GM19438 (cell line): Measurements from ENCODE around the gene DLGAP1.

Experiments used
- ATAC-seq: cut with Tn5 transposase; IDR thresholded peaks from one replicate; pipeline ENCODE4 v1.9.1; 2021; ENCODE audit warnings: low read depth; ENCODE audit not compliant: unreplicated experiment

DLGAP1 gene

DNA sequence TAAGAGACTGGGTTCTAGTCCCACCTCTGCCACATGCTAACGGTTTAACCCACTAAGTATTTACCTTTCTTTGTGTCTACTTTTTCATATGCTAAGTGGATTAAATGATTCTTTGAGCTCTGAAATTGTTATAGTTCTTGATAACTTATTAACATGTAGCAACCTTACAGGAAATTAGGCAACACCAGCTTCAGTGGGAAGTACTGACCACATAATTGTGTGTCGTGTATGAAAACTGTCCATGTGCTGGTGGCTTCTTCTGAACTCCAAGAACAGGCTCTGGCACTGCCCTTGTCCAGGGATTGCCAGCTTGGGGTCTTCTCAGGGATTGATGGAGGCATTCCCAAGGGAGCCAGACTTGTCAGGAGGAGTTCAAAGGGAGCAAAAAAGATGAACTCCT, 577.4 kb downstream of the DLGAP1 start:
- ATAC-seq: no peak

DNA sequence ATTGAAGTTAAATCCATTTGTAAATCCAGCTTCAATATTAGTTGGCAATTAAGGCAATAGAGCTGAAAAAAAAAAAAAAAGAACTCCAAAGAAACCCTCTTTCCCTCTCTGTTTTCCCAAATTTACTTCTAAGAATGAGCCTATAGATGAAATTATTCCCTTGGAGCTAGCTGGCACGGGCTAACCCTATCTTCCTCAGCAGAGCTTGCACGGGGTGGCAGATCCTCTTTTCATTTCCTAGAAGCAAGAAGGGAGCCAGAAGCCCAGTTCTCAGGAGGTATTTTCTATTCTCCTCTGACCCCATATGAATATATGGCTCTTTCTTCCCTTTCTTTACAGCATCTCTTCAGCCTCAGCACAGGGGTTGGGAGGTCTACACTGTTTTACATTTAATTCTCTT, 579.1 kb downstream of the DLGAP1 start:
- no peak for ATAC-seq

DNA sequence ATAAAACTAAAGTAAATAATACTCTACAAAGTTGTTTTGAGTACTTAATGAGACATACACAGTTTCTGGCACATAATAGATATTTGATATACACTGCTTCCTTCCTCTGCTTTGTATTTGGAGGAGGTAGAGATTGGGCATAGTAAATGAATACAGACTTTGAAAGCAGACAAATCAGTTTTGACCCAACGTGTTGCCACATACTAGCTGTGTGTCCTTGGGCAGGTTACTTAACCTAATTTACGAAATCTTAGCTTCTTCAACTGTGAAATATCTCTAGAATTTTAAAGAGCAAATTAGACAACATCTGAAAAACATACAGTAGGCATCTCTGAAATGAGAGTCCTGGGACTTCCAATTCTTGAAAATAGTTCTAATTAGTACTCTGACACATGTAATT, 579.7 kb downstream of the DLGAP1 start:
- ATAC-seq: no peak

DNA sequence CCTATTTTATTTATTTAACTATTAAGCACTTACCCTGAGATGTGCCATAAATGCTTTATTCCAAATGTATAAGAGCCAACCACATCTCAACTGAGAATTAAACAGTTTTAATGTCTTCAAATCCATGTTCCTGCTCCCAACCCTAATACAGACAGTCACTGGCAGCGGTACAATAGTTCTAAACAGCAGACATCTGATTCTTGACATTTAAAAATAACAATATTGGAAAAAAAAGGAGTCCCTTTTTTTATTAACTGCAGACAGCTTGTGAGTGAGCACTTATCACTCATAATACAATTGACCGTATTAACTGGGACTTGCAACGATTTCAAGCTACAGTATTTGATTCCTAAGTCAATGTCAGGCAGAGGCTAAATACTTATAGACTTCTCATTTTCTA, 580.5 kb downstream of the DLGAP1 start:
- ATAC-seq: no peak

DNA sequence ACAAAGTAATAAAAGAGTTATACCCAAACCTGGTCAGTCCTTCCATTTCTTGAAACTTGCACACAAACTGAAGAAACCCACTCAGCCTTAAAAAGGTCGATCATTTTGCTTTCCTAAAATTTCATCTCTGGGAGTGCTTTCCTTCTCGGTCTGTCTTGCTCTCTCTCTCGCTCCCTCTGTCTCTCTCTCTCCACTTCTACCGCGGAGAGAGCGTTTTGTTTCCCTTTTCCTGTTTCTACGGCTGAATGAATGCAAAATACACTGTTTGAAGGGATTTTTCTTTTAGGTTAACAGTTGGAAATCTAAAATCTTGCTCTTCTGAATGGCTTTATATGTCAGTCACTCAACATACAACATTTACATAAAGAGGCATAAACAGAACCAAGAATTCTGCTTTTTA, 581.0 kb downstream of the DLGAP1 start:
- ATAC-seq: no peak

DNA sequence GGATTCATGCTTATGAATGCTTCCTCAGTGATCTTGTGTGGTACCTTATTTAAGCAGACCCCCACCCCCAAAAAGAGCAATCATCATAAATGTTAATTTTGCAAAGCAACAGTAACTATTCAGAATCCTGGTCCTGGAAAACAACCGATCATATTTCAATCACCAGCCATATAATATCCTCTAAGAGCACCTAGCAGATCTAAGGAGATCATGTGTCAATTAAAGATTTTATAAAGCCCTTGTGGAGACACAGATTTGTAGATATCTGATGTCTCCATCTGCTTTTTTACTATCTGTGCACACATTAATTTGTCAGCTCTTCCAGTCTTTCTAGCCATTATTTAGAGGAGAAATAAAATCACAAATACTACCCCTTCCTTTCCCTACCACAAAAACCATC, 581.4 kb downstream of the DLGAP1 start:
- no peak for ATAC-seq

DNA sequence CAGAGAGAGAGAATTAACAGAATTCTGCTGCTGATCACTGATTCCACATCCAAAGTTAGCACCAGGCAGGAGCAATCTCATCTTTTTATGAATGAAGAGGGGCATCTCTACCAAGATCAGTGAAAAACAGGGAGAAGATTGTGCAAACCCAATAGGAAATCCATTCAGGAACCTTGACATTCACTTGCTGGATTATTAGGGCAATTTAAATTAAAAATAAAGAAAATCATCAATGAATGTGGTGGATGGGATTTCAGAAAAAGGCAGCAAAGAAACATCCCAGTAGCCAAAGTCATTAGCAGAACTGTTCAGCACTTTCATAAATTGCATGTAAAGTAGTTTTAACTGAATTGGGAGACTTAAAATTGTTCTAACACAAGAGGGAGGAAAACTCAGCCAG, 581.9 kb downstream of the DLGAP1 start:
- ATAC-seq: no peak

DNA sequence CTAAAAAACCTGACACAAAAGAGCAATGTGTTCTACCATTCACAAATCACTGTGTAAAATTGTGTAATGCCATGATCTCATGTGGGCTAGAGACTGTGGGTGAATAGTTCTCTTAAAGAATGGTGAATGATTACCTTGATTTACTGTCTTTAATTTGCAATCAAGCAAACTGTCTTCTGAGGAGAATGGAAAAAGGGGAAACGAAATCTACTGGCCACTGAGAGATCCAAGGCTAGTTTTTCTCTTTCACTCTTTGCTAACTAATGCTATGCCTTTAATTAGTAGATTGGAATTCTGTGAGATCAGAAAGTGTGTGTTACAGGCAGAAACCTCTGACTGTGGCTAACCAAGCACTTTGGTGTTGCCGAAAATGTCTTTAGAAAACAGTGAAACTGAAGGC, 582.5 kb downstream of the DLGAP1 start:
- ATAC-seq: no peak

DNA sequence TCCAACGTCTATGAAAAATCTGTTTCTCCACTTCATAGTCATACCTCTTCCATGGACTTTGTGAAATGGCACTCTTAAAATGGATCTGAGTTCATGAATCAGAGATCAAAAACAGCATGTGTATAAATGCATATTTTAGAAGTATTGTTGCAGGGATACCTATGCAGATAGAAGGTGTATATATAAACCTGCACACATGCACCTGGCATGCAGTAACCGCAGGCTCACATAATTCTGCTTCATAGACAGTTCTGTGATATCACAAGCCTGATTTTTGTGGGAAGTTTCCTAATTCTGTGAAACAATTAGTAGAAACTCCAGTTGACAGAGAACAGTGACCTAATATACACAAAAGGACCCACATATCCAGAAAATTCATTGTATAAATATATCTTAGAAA, 583.4 kb downstream of the DLGAP1 start:
- ATAC-seq: no peak

DNA sequence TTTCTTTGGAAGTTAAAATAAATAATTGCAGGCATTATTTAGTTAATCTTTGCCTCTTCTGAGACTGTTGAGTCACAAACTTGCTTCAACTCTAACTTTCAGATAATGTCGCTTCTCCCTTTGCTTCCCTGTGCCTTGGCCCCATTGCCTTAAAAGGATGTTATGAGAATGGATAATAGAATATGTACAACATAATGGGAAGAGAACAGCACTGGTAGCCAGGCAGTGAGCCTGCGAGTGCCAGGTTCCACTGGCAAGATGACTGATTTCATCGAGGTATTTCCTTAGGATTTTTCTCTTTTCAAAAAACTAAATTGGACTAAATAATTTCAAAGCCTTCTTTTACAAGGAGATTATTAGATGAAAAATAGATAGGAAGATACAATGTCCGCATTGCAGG, 584.2 kb downstream of the DLGAP1 start:
- ATAC-seq: no peak

DNA sequence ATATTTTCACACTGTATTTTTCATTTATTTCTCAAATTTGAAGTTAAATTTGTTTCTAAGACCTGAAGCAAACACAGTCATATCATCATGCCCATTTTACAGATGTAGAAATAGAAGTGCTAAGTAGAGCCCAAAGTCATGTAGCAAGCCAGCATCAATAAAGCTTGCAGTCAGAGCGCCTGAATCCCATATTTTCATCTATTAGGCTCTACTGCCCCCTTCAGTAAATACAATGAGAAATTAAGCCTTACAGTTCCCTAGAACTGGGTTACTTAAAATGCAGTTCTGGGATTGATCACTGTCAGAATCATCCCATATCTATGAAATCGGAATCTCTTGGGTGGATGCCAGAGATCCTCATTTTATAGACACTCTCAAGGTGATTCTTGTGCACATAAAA, 585.3 kb downstream of the DLGAP1 start:
- no peak for ATAC-seq

DNA sequence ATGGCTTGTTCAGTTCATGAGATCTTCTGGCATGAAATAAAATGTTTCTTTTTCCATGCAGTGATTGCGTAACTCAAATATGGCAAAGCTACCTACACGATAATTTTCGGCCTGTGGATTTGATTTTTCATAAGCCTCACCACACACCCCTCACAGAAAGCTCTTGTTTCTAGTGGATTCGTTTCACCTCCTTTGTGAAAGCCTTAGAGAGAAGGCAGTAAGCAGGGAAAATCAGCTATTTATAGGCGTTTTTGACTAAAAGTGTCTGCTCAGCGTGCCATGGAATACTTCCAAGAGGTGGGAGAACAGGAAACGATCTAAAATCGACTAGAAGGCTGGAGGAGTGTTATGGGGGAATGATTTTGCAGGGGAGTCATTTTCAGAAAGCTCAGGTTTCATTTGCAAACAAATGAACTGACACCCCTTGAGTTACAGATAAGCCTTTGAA, 587.2 kb downstream of the DLGAP1 start:
- no peak for ATAC-seq

DNA sequence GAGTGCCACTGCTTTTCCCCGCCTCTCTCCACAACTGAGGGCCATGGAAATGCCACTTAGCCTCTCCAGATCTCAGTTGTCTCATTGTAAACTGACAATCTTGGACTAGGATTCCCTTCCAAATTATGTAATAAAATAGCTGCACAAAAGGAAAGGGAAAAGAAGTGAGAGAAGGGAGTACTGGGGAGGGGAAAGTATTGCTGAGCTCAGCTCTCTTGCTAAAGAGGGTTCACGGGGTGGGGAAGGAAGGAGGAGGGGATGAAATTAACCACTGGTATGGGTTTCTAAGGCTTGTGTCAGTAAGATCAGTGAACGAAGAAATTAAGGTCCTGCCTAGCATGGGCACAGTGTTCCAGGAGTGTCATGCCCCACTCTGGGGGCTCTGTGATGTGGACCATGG, 587.9 kb downstream of the DLGAP1 start:
- ATAC-seq: no peak

DNA sequence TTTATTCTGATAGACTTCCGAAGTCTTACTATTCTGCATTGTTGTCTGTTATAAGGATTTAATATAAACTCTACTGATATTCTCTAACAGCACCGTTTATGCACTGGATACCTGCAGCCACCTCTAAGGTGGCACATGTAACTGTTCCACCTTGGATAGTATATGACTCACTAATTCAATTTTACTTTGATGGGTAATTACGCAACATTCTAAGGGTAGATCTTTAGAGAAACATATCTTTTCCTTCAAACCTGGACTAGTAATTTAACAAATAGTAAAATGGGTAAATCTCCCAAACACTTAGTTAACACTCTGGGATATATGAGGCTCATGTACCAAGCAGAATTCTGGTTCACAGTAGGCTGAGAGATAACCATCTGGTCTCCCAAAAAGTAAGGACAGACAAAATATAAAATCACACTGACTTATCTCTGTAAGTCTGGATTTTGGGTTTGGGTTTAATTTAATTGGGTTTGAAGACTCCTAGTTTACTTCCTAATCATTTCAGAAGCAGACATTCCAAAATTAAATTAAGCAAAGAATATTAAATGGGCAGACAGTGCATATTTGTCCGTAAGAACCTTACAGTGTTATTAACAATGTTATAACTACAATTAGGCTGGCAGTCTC, 590.3 kb downstream of the DLGAP1 start:
- no peak for ATAC-seq

DNA sequence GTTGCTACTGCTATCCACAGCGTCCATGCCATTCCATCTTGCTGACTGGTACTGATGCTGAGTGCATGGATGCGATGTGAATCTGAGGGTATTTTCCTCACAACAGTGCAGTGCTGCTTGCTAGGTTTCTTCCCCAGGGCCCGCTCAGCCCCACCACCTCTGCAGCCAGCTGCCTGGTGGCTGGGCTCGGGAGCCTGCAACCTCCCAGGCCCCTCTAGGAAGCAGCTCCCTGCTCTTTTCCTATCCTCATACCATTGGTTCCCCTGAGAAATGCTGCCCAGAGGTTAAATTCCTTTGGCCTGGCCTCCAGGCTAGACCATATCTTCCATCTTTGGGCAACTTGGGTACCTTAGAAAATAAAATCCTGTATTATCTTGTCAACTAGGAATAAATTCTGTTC, 591.5 kb downstream of the DLGAP1 start:
- ATAC-seq: no peak

DNA sequence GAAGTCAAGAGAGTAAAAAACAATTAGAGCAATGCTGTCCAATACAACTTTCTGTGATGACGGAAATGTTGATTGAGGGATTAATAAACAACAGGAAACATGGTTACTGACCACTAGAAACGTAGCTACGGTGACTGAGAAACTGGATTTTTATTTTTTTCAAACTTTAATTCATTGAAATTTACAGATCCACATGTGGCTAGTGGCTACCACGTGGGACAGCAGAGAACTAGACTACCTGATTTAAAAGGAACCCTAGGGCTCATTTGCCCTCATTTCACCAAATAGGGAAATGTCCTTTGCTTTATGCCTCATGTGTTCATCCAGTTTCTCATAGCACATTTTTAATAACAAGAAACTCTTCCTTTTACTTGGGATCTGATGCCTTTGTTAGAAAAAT, 592.1 kb downstream of the DLGAP1 start:
- ATAC-seq: no peak

DNA sequence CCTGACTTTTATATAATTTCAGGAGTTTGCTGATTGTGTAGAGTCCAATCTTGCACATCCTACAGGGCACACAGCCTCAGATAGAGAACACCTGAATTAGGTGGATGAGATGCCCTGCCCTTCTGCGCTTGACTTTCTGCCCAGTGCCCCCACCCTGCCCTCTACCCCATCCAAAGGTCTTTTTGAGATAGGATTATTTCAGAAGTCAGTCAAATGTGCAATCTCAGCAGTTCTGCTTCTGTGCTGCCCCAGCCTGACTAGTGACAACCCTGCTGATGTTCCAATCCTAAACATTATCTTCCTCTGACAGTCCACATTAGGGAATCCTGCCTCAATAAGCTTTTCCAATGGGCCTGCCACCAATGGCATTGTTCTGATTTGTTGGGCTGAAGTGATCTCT, 593.6 kb downstream of the DLGAP1 start:
- no peak for ATAC-seq

DNA sequence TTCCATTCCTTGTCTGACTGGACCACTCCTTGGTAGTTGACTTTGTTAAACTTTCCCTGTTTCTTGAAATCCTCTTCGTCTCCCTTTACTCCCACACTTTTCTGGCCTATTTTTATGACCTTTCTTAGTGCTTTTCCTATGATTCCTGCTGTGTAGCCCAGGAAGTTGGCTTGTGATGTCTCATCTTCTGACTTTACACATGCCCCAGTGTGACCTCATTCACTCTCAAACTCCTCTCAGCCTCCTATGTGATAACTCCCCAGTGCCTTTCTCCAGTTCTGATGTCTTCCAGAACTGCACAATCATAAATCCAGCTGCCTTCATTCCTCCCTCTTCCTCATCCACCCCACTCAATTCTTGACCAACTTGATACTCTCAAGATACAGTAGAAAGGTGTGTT, 597.6 kb downstream of the DLGAP1 start:
- no peak for ATAC-seq

DNA sequence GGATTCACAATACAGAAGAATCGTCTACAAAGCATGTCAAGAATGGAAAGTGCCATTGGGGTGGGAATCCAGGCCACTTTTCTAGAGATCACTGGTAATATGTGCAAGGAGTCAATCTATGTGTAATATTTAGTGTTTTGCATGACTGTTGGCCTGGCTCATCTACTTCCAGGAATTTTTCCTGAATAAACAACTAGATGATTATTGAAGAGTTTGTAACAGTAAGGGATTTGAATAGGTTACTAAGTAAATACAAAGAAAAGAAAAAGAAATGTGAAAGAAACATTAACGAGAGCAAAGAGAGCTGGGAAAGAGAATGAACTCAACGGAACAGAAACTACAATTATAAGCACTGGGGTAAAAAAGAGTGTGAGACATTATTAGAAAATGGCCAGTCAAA, 599.1 kb downstream of the DLGAP1 start:
- no peak for ATAC-seq

DNA sequence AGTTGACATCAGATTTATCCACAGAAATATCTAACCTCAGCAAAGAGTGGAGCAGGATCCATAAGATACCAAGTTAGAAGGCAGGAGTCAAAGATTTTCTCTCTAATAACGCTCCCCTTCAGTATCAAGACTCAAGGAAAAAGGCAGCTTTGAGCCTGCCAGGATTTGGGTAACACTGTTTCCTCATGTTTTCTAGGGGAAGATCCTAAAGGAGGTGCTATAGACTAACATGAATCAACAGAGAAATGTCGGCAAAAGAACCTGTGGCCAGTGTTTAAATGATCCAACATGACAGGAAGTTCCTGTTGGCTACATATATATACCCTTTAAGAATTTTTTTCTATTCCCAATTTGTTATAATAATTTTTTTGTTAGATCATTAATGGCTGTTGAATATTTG, 602.8 kb downstream of the DLGAP1 start:
- ATAC-seq: no peak

DNA sequence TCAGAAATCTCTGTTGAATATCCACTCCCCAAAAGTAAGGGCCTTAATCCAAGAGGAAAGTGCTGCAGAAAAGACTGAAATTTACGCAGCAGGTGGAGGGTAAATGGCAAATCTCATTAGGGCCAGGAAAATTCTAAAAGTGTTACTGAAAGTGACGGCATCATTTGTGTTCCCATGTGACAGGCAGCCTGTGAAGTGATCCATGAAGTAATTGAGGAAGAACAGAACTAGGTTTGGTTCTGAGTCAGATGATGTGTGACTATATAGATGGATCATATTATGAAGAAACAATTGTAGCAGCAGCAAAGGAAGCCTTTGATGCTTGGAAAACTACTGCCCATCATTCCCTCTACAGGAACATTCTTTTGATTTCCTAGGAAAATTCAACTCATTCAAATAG, 603.9 kb downstream of the DLGAP1 start:
- no peak for ATAC-seq

DNA sequence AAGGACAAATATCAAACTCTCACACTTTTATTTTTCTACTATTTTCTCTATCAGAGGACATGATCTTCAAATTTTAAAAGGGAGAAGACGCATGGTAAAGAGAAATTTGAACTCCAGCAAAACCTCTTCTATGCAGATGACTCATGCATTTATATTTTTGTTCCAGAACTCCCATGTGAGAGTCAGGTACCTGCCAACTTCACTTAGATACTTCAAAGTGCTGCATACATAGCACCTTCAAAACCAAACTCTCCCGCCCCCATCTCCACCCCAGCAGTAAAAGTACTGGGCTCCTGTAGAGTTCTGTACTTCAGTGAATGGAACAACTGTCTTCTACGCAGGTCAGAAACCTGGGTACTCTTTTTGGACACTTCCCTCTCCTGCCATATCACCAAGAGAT, 606.8 kb downstream of the DLGAP1 start:
- ATAC-seq: no peak

DNA sequence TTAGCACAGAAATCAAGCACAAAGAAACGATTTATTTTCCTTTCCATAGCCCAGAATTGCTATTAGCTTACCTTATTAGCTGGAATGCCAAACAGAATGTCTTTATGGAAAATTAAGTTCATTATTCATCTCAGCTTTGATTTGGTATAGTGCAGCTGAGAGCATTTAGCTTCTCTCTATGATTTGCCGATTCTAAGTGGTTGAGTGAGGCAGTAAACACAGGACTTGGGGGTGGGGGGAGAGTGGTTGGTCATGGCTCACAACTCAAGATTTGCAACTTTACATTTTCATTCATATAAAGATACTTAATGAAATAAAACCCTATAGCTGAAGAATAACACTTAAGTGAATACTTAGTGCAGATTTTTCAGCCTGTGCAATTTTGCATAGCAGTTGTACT, 609.9 kb downstream of the DLGAP1 start:
- ATAC-seq: no peak
